Erythroblast (primary cell): ENCODE data around the gene ULK4.

Source experiments
- GATA1 ChIP-seq: IDR thresholded peaks from 2 replicates; pipeline ENCODE4 v1.6.1; 2011; ENCODE audit warnings: low read depth, mild to moderate bottlenecking, control low read depth, low read length, moderate library complexity
- POLR2A ChIP-seq: IDR thresholded peaks from 2 replicates; pipeline ENCODE4 v1.6.1; 2011; ENCODE audit warnings: mild to moderate bottlenecking, low read length

DNA sequence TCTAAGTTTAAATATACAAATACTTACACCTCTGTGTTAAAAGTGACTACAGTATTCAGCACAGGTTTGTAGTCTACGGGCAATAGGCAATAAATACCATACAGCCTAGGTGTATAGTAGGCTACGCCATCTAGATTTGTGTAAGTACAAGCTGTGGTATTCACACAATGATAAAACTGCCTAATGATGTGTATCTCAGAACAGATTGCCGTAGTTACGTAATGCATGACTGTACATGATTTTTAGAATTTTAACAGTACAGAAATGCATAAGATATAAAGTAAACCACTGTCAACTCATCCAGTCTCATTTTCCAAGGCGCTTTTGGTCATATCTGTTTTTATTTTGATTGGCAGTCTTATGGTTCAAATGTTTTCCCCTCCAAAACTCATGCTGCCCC is 396.9 kb downstream of the ULK4 start:
- TF ChIP-seq POLR2A (no peak), GATA1 (no peak)
